AG04449 (cell line): ENCODE measurements around the gene ETHE1.

ENCODE experiments used
- CTCF ChIA-PET: fragments of 350-600 bp; formaldehyde crosslinking; extraction: SDS; loops from one replicate; lab custom pipeline; 2021; ENCODE audit warnings: antibody characterized with exemption; lab: Yijun Ruan, JAX
- POLR2A ChIA-PET: fragments of 400-600, 350-600 bp; formaldehyde crosslinking; extraction: SDS; loops from one replicate; lab custom pipeline; 2020; ENCODE audit warnings: antibody characterized with exemption, inconsistent platforms; lab: Yijun Ruan, JAX
- DNase-seq: peaks from one replicate; pipeline ENCODE4 v3.0.0-alpha.2; 2010; ENCODE audit warnings: low read depth, low spot score
- H3K4me3 ChIP-seq: 2 replicates; pipeline ENCODE4 v1.5.1; 2011; ENCODE audit warnings: low read depth, mild to moderate bottlenecking, control low read depth, low read length
- CTCF ChIP-seq: IDR thresholded peaks from one replicate; pipeline ENCODE4 v1.5.1; 2011; ENCODE audit warnings: mild to moderate bottlenecking, moderate library complexity, low read length, control low read depth, inconsistent platforms; ENCODE audit not compliant: insufficient read depth; ENCODE audit errors: missing control alignments

ETHE1 gene

DNA sequence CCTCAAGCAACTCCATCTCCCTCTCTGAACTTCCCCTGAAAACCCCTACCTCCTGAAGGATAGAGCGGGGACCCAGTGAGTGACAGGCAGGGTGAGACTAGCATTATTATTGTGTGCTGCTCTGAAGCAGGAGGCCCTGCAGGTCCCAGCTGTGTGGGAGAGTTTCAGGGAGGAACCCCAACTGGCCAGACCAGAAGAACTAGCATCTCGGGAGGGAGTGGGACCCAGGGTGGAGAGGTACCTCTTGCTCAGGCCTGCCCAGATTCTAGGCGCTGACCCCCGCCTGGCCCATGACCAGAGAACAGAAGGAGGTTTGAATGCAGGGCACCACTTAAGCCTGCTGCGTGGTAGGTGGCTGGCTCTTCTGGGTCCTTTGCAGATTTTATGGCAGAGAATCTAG, 55.9 kb downstream of the ETHE1 start:
- no peak for TF ChIP-seq CTCF
- POLR2A ChIA-PET = no interaction called here
- CTCF ChIA-PET = no interaction called here
- DNase-seq = no peak
- H3K4me3 ChIP-seq = no peak overlapping the region

- H3K4me3 ChIP-seq = no peak overlapping the region; the same call in 1 of the 2 replicates
- no peak for TF ChIP-seq CTCF
- no peak for DNase-seq
- CTCF ChIA-PET = no interaction called here
- POLR2A ChIA-PET = no interaction called here
These were observed 56.7 kb downstream of the ETHE1 start for GRCh38 chr19:43470288-43470687.

DNA sequence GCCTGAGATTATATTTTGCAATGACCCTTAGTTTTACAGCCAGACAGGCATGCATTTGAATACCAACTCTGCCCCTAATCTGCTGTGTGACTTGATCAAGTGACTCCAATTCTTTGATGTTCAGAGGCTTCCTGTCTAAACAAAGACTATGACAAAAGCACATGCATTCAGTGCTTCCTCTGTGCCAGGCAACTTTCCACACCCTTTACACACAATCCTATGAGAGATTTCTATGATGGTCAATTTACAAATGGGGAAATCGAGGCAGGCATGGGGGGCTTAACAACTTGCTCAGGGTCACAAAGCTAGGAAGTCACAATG, 57.9 kb downstream of the ETHE1 start:
- no peak overlapping the region for H3K4me3 ChIP-seq
- ChIA-PET CTCF (interaction anchor here (0.6 to 6.9 kb wide), 2 partner anchors 22 kb away, joined by 3 to 62 read pairs; no protein-coding TSS in a partner anchor), POLR2A (no interaction called here)
- TF ChIP-seq CTCF = no peak
- DNase-seq = no peak

DNA sequence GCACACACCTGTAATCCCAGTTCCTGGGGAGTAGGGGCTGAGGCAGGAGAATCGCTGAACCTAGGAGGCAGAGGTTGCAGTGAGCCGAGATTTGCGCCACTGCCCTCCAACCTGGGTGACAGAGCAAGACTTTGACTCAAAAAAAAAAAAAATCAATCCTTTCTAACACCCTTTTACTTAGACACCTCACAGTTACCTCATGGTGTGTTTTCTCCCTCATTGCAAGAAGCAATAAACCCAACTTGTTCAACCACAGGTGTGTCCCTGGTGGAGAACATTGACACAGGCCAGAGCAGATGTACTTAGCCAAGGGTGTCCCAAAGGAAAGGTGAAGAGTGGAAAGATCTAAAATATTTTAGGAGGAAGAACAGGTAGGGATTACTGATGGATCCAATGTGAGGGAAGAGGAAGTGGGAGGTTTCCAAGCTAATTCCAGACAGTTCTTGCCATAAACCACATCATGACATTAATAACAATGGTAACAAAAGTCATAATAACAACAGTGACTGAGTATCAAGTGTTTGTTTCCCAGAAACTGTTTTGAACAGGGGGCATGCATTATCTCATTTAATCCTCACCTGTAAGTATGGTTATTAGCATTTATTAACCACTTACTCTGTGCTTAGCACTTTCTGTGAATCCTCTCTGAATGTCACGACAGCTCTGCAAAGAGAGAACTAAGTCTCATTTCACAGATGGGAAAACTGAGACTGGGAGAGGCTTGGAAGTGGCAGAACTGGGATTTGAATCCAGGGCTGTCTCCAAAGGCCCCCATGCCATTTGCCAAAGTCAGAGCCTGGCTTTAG, 58.4 kb downstream of the ETHE1 start:
- DNase-seq = no peak
- ChIA-PET CTCF (interaction anchor here (6.9 kb wide), 1 partner anchor 21 kb away, joined by 62 read pairs; no protein-coding TSS in a partner anchor), POLR2A (no interaction called here)
- no peak overlapping the region for H3K4me3 ChIP-seq
- TF ChIP-seq CTCF = no peak

DNA sequence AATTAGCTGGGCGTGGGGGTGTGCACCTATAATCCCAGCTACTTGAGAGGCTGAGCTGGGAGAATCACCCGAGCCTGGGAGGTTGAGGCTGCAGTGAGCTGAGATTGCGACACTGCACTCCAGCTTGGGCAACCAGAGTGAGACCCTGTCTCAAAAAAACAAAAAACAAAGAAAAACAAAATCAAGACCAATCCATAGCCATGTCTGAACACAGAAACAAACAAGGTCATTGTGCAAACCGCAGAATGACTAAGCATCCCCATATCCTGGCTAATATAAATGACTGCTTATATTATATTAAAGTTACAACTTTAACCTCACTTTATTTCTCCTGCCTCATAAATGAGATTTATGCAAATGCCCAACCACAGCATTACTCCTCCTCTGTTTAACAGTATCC, 59.3 kb downstream of the ETHE1 start:
- ChIA-PET POLR2A (interaction anchor here (0.6 kb wide), 1 partner anchor 62 kb away, joined by 3 read pairs; no protein-coding TSS in a partner anchor), CTCF (interaction anchor here (2.4 to 6.9 kb wide), 2 partner anchors 21 to 52 kb away, joined by 7 to 62 read pairs; no protein-coding TSS in a partner anchor)
- no peak overlapping the region for H3K4me3 ChIP-seq
- TF ChIP-seq CTCF = no peak
- DNase-seq = no peak

GRCh38 chr19:43467276-43467675, 59.7 kb downstream of the ETHE1 start:
- CTCF ChIA-PET = interaction anchor here (2.4 to 6.9 kb wide), 2 partner anchors 20 to 52 kb away, joined by 7 to 62 read pairs; no protein-coding TSS in a partner anchor
- POLR2A ChIA-PET = interaction anchor here (0.6 kb wide), 1 partner anchor 62 kb away, joined by 3 read pairs; no protein-coding TSS in a partner anchor
- no peak for DNase-seq
- no peak for TF ChIP-seq CTCF
- H3K4me3 ChIP-seq = no peak overlapping the region
